ENCODE measurements around the gene SLC5A12. TPM values are rescaled to one million over a fixed set of nuclear protein-coding genes. Genes with fewer than 3 reads are reported as not detected.

The SLC5A12 gene
- total RNA-seq, 4 donors from 2014 or later = not detected

DNA sequence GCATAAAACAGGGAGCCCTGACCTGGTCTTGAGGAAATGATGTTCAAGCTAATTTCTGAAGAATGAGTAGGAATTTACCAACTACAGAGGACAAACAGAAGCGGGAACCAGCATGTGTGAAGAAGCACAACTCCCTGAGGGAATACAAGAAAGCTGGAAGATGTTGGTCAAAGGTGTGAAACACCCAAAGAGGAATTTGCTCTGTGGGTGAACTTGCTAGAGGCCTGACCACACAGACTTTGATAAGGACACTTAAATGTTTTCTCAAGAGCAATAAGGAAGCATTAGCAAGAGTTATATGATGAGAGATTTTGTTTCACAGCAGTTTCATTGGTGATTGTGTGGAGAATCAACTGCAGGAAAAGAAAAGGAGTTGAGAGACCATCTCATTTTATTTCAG lies 17.6 kb downstream of the SLC5A12 start:
- no peak for ATAC-seq
- no peak overlapping the region for H3K27ac ChIP-seq
- WGBS, 2 donors (ENCODE audit: low coverage in 1 of 2) = 92 to 100% methylated on average over 1 of the region's 1 CpG
- H3K27me3 ChIP-seq = no peaks in the 10 kb centered on the region
- H3K9me3 ChIP-seq = no peaks in the 10 kb centered on the region
- no peak overlapping the region for H3K4me3 ChIP-seq
- peaks cover 0 to 59% (median 0%) of the 10 kb centered on the region in 3 donors for H3K4me1 ChIP-seq
- TF ChIP-seq, protein P1, sequence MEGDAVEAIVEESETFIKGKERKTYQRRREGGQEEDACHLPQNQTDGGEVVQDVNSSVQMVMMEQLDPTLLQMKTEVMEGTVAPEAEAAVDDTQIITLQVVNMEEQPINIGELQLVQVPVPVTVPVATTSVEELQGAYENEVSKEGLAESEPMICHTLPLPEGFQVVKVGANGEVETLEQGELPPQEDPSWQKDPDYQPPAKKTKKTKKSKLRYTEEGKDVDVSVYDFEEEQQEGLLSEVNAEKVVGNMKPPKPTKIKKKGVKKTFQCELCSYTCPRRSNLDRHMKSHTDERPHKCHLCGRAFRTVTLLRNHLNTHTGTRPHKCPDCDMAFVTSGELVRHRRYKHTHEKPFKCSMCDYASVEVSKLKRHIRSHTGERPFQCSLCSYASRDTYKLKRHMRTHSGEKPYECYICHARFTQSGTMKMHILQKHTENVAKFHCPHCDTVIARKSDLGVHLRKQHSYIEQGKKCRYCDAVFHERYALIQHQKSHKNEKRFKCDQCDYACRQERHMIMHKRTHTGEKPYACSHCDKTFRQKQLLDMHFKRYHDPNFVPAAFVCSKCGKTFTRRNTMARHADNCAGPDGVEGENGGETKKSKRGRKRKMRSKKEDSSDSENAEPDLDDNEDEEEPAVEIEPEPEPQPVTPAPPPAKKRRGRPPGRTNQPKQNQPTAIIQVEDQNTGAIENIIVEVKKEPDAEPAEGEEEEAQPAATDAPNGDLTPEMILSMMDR (IDR thresholded peaks at IDR 0.05) = no peak
- TF ChIP-seq POLR2A (IDR thresholded peaks at IDR 0.05) = no peak
- TF ChIP-seq POLR2AphosphoS5 (IDR thresholded peaks at IDR 0.05) = no peak
- no peak for TF ChIP-seq EP300 (IDR thresholded peaks at IDR 0.05)
- H3K36me3 ChIP-seq = no peaks in the 10 kb centered on the region

DNA sequence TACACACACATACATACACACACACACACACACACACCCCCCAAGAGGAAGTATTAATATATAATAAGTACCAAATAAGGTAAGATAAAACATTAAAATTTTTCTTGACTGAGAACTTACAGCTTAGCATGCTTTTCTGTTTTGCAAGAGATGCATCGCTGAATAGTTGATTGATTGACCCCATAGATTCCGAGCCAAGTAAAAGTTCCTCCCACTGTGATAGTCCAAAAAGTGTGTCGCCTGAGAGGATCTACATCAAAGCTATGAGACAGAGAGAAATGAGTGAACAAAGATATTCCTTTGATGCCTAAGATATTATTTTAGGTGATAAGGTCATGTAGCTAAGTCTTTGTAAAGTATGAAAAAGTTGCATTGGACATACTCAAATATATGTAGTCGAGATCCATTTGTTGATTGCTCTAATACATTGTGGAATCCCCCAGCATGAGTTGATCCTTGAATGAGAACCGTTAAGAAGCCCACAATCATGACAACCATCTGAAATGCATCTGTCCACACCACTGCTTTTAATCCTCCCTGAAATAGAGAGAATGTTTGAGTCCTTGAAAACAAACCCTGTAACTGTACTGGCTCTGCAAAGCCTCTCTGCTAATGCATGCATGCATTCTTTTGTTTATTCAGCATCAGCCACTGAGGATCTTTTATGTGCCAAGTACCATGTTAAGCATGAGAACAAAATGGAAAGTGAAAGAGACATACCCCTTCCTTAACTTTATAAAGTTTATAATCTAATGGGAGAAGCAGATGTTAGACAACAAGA lies 18.3 kb downstream of the SLC5A12 start:
- Histone ChIP-seq H3K4me3 (no peak overlapping the region), H3K9me3 (no peaks in the 10 kb centered on the region), H3K4me1 (peaks cover 0 to 52% (median 0%) of the 10 kb centered on the region in 3 donors), H3K27me3 (no peaks in the 10 kb centered on the region), H3K27ac (no peak overlapping the region), H3K36me3 (no peaks in the 10 kb centered on the region)
- TF ChIP-seq EP300 (IDR thresholded peaks at IDR 0.05) = no peak
- TF ChIP-seq, protein P1 (IDR thresholded peaks at IDR 0.05) = no peak
- TF ChIP-seq POLR2AphosphoS5 (IDR thresholded peaks at IDR 0.05) = no peak
- TF ChIP-seq POLR2A (IDR thresholded peaks at IDR 0.05) = no peak
- no peak for ATAC-seq
- WGBS, 2 donors (ENCODE audit: low coverage in 1 of 2) = 25 to 43% methylated on average over 5 of the region's 5 CpGs

DNA sequence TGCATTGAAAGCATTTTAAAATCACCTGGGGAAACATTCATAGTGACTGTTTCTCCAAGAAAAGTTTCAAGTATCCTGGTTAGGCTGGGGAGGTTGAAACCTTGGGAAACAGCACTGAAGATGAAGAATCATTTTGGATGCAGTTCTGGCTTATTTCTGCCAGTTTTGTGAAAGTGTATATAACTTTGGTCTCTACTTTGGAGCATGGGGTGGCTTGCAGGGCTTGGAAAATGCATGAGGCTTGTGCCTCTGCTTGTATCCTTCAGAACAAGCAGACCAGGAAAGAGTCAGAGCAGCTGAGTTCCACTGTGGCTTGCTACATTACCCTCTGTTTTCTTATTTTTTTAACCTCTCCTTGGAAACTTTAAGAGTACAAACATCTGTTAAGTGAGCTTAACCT lies 19.5 kb downstream of the SLC5A12 start:
- H3K4me3 ChIP-seq = no peak overlapping the region
- H3K27ac ChIP-seq = peak overlapping the region in 1 of 4 donors; percentile 2
- H3K4me1 ChIP-seq = peaks cover 0 to 49% (median 0%) of the 10 kb centered on the region in 3 donors
- no peak for ATAC-seq
- no peaks in the 10 kb centered on the region for H3K36me3 ChIP-seq
- no peak for TF ChIP-seq POLR2AphosphoS5 (IDR thresholded peaks at IDR 0.05)
- no peak for TF ChIP-seq POLR2A (IDR thresholded peaks at IDR 0.05)
- TF ChIP-seq, protein P1 (IDR thresholded peaks at IDR 0.05) = no peak
- TF ChIP-seq EP300 (IDR thresholded peaks at IDR 0.05) = no peak
- H3K27me3 ChIP-seq = no peaks in the 10 kb centered on the region
- no peaks in the 10 kb centered on the region for H3K9me3 ChIP-seq

DNA sequence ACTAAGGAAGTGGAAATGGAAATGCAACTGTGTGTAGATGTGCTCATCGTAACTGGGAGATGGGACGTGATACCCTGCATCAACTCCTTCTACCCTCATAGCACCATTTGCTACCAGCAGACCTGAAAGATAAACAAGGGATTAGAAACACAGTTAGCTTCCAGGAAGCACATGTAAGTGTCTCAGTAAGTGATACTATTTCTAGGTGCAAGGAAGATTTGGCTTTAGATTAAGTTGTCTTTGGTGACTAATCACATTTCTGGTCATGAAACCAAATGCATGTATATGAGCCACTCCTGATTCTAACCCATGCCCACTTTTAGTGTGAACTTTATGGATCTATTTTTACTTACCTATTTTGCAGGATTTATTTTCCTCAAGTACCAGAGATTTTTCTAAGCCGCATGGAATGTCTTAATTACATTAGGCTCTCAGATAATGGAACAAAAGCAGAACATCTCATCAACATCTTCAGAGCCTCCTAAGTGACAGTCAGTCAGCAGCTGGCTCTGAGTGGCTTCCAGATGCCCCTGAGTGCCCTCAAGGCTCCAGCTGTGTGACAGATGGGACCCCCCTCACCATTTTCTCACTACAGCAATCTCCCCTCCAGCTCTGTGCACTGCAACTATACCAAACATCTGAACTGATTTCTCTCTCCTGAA lies 21.2 kb downstream of the SLC5A12 start:
- no peaks in the 10 kb centered on the region for H3K36me3 ChIP-seq
- no peaks in the 10 kb centered on the region for H3K9me3 ChIP-seq
- no peak overlapping the region for H3K27ac ChIP-seq
- TF ChIP-seq, protein P1 (IDR thresholded peaks at IDR 0.05) = no peak
- TF ChIP-seq EP300 (IDR thresholded peaks at IDR 0.05) (no peak), POLR2A (IDR thresholded peaks at IDR 0.05) (no peak), POLR2AphosphoS5 (IDR thresholded peaks at IDR 0.05) (no peak)
- 56 to 75% methylated on average over 2 to 3 of the region's 3 CpGs for WGBS, 2 donors (ENCODE audit: low coverage in 1 of 2)
- H3K4me3 ChIP-seq = no peak overlapping the region
- ATAC-seq = no peak
- peaks cover 0 to 42% (median 0%) of the 10 kb centered on the region in 3 donors for H3K4me1 ChIP-seq
- no peaks in the 10 kb centered on the region for H3K27me3 ChIP-seq

All from gastroesophageal sphincter (tissue), 4 donors.